OCI-LY7 (cell line): Measurements from ENCODE around the gene KCNE5. TPM values are rescaled to one million over a fixed set of nuclear protein-coding genes. Genes with fewer than 3 reads are reported as not detected.
A peak's percentile ranks its signal among the peaks of the same experiment; 100 is the strongest.
"Not testable (repeated sequence)": the region's sequence is repeated elsewhere in the genome, so short reads cannot be mapped to it uniquely, and the experiment has no call there.

ENCODE experiments used
- BruUV-seq: library from RNA; stranded (reverse); fragments of 400-500 nt; replicated peaks from 2 replicates; lab custom pipeline; 2021; lab: Mats Ljungman, UMichigan
- CTCF ChIA-PET: fragments of 300-600 bp; sonication (Branson Sonifier 250); formaldehyde crosslinking; loops from one replicate; lab custom pipeline; 2022; ENCODE audit warnings: antibody characterized with exemption; ENCODE audit not compliant: unreplicated experiment; lab: Charles Lee
- POLR2A ChIA-PET: fragments of 300-600 bp; sonication (Branson Sonifier 250); formaldehyde crosslinking; loops from one replicate; lab custom pipeline; 2022; ENCODE audit warnings: antibody characterized with exemption; lab: Charles Lee
- DNase-seq: peaks from one replicate; pipeline ENCODE4 v3.0.0-alpha.2; 2015; ENCODE audit warnings: low spot score
- H2AFZ ChIP-seq: fragments of 200-600 bp; sonication (generic), shearing (Covaris generic); 2 replicates; pipeline ENCODE4 v1.6.1; 2014; ENCODE audit warnings: mild to moderate bottlenecking, antibody characterized with exemption, low read length, moderate library complexity
- H3K27ac ChIP-seq: fragments of 200-600 bp; sonication (generic); 2 replicates; pipeline ENCODE4 v1.5.1; 2014; ENCODE audit warnings: mixed run types, low read depth, mild to moderate bottlenecking, moderate library complexity, low read length, inconsistent platforms; ENCODE audit not compliant: poor library complexity, severe bottlenecking
- H3K36me3 ChIP-seq: fragments of 200-600 bp; sonication (generic); 2 replicates; pipeline ENCODE4 v1.6.1; 2014; ENCODE audit warnings: mild to moderate bottlenecking, antibody characterized with exemption, low read length, moderate library complexity, mixed read lengths; ENCODE audit not compliant: insufficient read depth
- H3K4me1 ChIP-seq: fragments of 200-600 bp; sonication (generic); 2 replicates; pipeline ENCODE4 v1.5.1; 2014; ENCODE audit warnings: mild to moderate bottlenecking, low read length; ENCODE audit not compliant: insufficient read depth, poor library complexity, severe bottlenecking
- H3K4me2 ChIP-seq: fragments of 200-600 bp; sonication (generic); 2 replicates; pipeline ENCODE4 v1.6.1; 2014; ENCODE audit warnings: mild to moderate bottlenecking, low read length
- H3K4me3 ChIP-seq: fragments of 200-600 bp; sonication (generic); 2 replicates; pipeline ENCODE4 v1.5.1; 2014; ENCODE audit warnings: mild to moderate bottlenecking, low read depth, low read length; ENCODE audit not compliant: poor library complexity, severe bottlenecking
- H3K79me2 ChIP-seq: fragments of 200-600 bp; sonication (generic); 2 replicates; pipeline ENCODE4 v1.6.1; 2016; ENCODE audit warnings: low read depth, mild to moderate bottlenecking, low read length, moderate library complexity, mixed read lengths; ENCODE audit not compliant: insufficient read depth
- H3K9me2 ChIP-seq: fragments of 200-600 bp; sonication (generic); 2 replicates; pipeline ENCODE4 v1.6.1; 2016; ENCODE audit warnings: mild to moderate bottlenecking, low read length, mixed read lengths; ENCODE audit not compliant: insufficient read depth
- H3K9me3 ChIP-seq: fragments of 200-600 bp; sonication (generic); 2 replicates; pipeline ENCODE4 v1.6.1; 2014; ENCODE audit warnings: mild to moderate bottlenecking, mixed run types, low read length, mixed read lengths
- H4K20me1 ChIP-seq: fragments of 200-600 bp; sonication (generic); 2 replicates; pipeline ENCODE4 v1.6.1; 2014; ENCODE audit warnings: mild to moderate bottlenecking, antibody characterized with exemption, low read length, moderate library complexity, mixed read lengths; ENCODE audit not compliant: insufficient read depth
- EZH2phosphoT487 ChIP-seq: fragments of 200-600 bp; sonication (generic); IDR thresholded peaks from 2 replicates; pipeline ENCODE4 v1.6.1; 2018; ENCODE audit warnings: low read depth, borderline replicate concordance, mild to moderate bottlenecking, mixed run types, antibody characterized with exemption, low read length, moderate library complexity, mixed read lengths
- intact Hi-C: fragments of 100-400 bp; cut with micrococcal nuclease; formaldehyde crosslinking; loops from one replicate; pipeline ENCODE4 v1.10.0; 2022; ENCODE audit not compliant: unreplicated experiment
- total RNA-seq, 2 experiments: library from RNA; depleted of rRNA in 1 of 2; stranded (reverse); fragments of >200 nt in 1 of 2; shearing (Covaris generic) in 1 of 2; gene quantifications; 2 replicates each; pipeline ENCODE4 v1.2.3, GENCODE V29; 2014 to 2022
- TF ChIP-seq, protein P1 (sequence below): fragments of 200-600 bp; sonication (generic); conservative IDR thresholded peaks from 2 replicates; pipeline ENCODE4 v1.5.1; 2014; ENCODE audit warnings: mild to moderate bottlenecking, antibody characterized with exemption, low read length, moderate library complexity, mixed read lengths

Gene KCNE5
- total RNA-seq, 2 experiments from 2014 or later = not detected

DNA sequence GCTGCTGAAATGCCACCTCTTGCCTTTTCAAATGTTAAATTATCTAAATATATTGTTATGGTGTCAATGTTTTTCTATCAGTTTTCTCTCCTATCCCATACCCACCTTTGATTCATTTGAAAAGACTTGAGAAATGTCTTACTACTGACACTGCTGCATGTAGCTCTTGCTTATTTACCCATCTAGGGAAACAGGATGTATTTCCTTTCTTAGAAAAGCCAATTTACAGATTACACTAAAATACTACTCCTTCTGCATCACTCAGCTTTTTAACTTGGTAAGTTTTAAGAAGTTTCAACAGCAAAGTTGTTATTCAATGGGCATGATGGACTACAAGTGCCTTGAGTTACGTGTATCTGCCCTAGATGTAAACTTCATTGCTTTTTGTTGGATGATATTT lies 13.2 kb upstream of the KCNE5 start:
- Histone ChIP-seq H3K36me3 (no peaks in the 10 kb centered on the region; the same call in 1 of the 2 replicates), H3K79me2 (no peaks in the 10 kb centered on the region), H3K9me3 (no peaks in the 10 kb centered on the region), H2AFZ (no peak overlapping the region), H3K9me2 (no peaks in the 10 kb centered on the region), H3K4me3 (no peak overlapping the region), H4K20me1 (no peaks in the 10 kb centered on the region), H3K4me1 (no peaks in the 10 kb centered on the region), H3K27ac (no peak overlapping the region), H3K4me2 (no peak overlapping the region)
- no TSS peak for BruUV-seq
- CTCF ChIA-PET = no interaction called here
- TF ChIP-seq, protein P1, sequence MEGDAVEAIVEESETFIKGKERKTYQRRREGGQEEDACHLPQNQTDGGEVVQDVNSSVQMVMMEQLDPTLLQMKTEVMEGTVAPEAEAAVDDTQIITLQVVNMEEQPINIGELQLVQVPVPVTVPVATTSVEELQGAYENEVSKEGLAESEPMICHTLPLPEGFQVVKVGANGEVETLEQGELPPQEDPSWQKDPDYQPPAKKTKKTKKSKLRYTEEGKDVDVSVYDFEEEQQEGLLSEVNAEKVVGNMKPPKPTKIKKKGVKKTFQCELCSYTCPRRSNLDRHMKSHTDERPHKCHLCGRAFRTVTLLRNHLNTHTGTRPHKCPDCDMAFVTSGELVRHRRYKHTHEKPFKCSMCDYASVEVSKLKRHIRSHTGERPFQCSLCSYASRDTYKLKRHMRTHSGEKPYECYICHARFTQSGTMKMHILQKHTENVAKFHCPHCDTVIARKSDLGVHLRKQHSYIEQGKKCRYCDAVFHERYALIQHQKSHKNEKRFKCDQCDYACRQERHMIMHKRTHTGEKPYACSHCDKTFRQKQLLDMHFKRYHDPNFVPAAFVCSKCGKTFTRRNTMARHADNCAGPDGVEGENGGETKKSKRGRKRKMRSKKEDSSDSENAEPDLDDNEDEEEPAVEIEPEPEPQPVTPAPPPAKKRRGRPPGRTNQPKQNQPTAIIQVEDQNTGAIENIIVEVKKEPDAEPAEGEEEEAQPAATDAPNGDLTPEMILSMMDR = no peak
- no peak for TF ChIP-seq EZH2phosphoT487
- intact Hi-C loops = no loop called here
- no peak for DNase-seq
- POLR2A ChIA-PET = interaction anchor here (0.7 kb wide), 1 partner anchor 75 kb away, joined by 3 read pairs; no protein-coding TSS in a partner anchor

DNA sequence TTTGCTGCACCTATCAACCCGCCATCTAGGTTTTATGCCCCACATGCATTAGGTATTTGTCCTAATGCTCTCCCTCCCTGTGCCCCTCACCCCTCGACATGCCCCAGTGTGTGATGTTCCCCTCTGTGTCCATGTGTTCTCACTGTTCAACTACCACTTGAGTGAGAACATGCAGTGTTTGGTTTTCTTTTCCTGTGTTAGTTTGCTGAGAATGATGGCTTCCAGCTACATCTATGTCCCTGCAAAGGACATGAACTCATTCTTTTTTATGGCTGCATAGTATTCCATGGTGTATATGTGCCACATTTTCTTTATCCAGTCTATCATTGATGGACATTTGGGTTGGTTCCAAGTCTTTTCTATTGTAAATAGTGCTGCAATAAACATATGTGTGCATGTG lies 12.5 kb upstream of the KCNE5 start:
- H3K4me1 ChIP-seq, DNase-seq, H4K20me1 ChIP-seq, intact Hi-C loops, H3K4me2 ChIP-seq, H3K9me2 ChIP-seq, POLR2A ChIA-PET, CTCF ChIA-PET, BruUV-seq, H3K27ac ChIP-seq, H3K79me2 ChIP-seq, H3K4me3 ChIP-seq, H3K9me3 ChIP-seq, H2AFZ ChIP-seq, H3K36me3 ChIP-seq: not testable (repeated sequence)

- Histone ChIP-seq H4K20me1 (no peaks in the 10 kb centered on the region; the same call in 1 of the 2 replicates), H3K9me2 (no peaks in the 10 kb centered on the region), H3K36me3 (no peaks in the 10 kb centered on the region), H3K79me2 (no peaks in the 10 kb centered on the region), H2AFZ (no peak overlapping the region), H3K4me1 (no peaks in the 10 kb centered on the region), H3K27ac (no peak overlapping the region), H3K9me3 (no peaks in the 10 kb centered on the region), H3K4me3 (no peak overlapping the region), H3K4me2 (no peak overlapping the region)
- BruUV-seq = no TSS peak
- peak; percentile 29 for DNase-seq
- CTCF ChIA-PET = no interaction called here
- intact Hi-C loops = no loop called here
- TF ChIP-seq, protein P1 = peak; percentile 72
- TF ChIP-seq EZH2phosphoT487 = no peak
- POLR2A ChIA-PET = interaction anchor here (0.9 kb wide), 1 partner anchor 21 kb away, joined by 3 read pairs; no protein-coding TSS in a partner anchor
Measured at GRCh38 chrX:109635146-109635545, 10.2 kb upstream of the KCNE5 start.
